MM.1S (cell line): Measurements from ENCODE around the gene SP100.

Source experiments
- EZH2 ChIP-seq: fragments of 300-600 bp; sonication (generic); optimal IDR thresholded peaks from 2 replicates; pipeline ENCODE3; 2017; ENCODE audit warnings: low read depth, mild to moderate bottlenecking, antibody characterized with exemption, low read length, mixed read lengths
- TF ChIP-seq, protein P1 (sequence below): fragments of 300-600 bp; sonication (generic); IDR thresholded peaks from 2 replicates; pipeline ENCODE4 v1.5.1; 2016; ENCODE audit warnings: antibody characterized with exemption, low read length, mixed read lengths

DNA sequence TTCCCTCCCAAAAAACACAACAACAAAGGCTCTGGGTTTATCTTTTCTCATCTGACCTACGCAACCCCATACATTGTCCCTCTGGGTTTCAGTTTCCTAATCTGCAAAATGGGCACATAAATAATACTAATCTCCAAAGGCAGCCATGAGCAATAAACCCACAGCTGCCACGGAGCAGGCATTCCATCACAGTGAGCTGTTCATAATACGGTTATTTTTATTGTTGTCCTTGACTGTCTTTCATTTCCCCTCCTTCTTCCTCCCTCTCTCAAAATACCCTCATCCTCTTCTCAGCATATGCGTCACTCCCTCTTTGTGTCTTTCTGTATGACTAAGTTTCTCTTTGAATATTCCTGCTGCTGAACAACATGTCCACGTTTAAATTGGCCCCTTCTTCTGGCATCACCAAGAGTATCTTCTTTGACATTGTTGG lies 166.9 kb downstream of the SP100 start:
- TF ChIP-seq, protein P1, sequence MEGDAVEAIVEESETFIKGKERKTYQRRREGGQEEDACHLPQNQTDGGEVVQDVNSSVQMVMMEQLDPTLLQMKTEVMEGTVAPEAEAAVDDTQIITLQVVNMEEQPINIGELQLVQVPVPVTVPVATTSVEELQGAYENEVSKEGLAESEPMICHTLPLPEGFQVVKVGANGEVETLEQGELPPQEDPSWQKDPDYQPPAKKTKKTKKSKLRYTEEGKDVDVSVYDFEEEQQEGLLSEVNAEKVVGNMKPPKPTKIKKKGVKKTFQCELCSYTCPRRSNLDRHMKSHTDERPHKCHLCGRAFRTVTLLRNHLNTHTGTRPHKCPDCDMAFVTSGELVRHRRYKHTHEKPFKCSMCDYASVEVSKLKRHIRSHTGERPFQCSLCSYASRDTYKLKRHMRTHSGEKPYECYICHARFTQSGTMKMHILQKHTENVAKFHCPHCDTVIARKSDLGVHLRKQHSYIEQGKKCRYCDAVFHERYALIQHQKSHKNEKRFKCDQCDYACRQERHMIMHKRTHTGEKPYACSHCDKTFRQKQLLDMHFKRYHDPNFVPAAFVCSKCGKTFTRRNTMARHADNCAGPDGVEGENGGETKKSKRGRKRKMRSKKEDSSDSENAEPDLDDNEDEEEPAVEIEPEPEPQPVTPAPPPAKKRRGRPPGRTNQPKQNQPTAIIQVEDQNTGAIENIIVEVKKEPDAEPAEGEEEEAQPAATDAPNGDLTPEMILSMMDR = no peak
- TF ChIP-seq EZH2 = no peak
